ENCODE measurements around the gene CHCHD6.

GRCh38 chr3:126685493-126685892 lies 18.5 kb upstream of the CHCHD6 start:
- TF ChIP-seq CTCF (IDR thresholded peaks at IDR 0.05 in 2 of 3, conservative IDR thresholded peaks at IDR 0.05 in 1 of 3; ENCODE audit: borderline replicate concordance in 1 of 3, insufficient read depth in 1 of 3, low read depth in 2 of 3, low read length in 2 of 3) (no peak), TCF7L2 (IDR thresholded peaks at IDR 0.05; ENCODE audit: borderline replicate concordance, extremely low read depth, insufficient read depth, insufficient read length) (no peak), EZH2phosphoT487 (IDR thresholded peaks at IDR 0.05; ENCODE audit: borderline replicate concordance) (no peak), POLR2A (IDR thresholded peaks at IDR 0.05; ENCODE audit: borderline replicate concordance, extremely low read depth, insufficient read depth, insufficient read length) (no peak), EZH2 (IDR thresholded peaks at IDR 0.05) (no peak), CBX3 (IDR thresholded peaks at IDR 0.05; ENCODE audit: low read depth) (no peak), SRF (IDR thresholded peaks at IDR 0.05; ENCODE audit: low read depth) (no peak)
- TF ChIP-seq, protein P1, sequence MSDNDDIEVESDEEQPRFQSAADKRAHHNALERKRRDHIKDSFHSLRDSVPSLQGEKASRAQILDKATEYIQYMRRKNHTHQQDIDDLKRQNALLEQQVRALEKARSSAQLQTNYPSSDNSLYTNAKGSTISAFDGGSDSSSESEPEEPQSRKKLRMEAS (IDR thresholded peaks at IDR 0.05) = no peak

Data from HCT116 (cell line).